Body of pancreas (tissue), 4 donors: ENCODE data around the gene ACAD8. TPM values are rescaled to one million over a fixed set of nuclear protein-coding genes. Genes with fewer than 3 reads are reported as not detected.

Experiments
- ATAC-seq: fragments of 150-250 bp; one replicate; pipeline ENCODE4 v1.9.1; 2016
- DNase-seq, 4 donors: peaks; one replicate each; pipeline ENCODE4 v3.0.0-alpha.2; 2019
- H3K27ac ChIP-seq, 4 donors: fragments of 200-600 bp; sonication (generic); 1 replicate in 3 of 4; 2 replicates in 1 of 4; pipeline versions ENCODE4 v1.5.1 to v1.6.1; 2016 to 2019; ENCODE audit warnings: mild to moderate bottlenecking in 1 of 4, mixed read lengths in 1 of 4, moderate library complexity in 1 of 4
- H3K27me3 ChIP-seq, 2 donors: fragments of 200-600 bp; sonication (generic); one replicate each; pipeline ENCODE4 v1.6.0; 2016; ENCODE audit warnings: mild to moderate bottlenecking in 1 of 2
- H3K36me3 ChIP-seq, 2 donors: fragments of 200-600 bp; sonication (generic); replicated peaks in 1 of 2; 2 replicates each; pipeline ENCODE4 v1.5.1; 2016; ENCODE audit warnings: low read depth in 2 of 2; ENCODE audit not compliant: insufficient read depth in 1 of 2
- H3K4me1 ChIP-seq: fragments of 200-600 bp; sonication (generic); one replicate; pipeline ENCODE4 v1.6.0; 2016
- H3K4me3 ChIP-seq, 2 donors: fragments of 200-600 bp; sonication (generic); 1 replicate in 1 of 2; 2 replicates in 1 of 2; pipeline ENCODE4 v1.5.1; 2016 to 2019
- H3K9me3 ChIP-seq, 3 donors: fragments of 200-600 bp; sonication (generic); 1 replicate in 2 of 3; 2 replicates in 1 of 3; pipeline ENCODE4 v1.5.1; 2016
- POLR2A ChIP-seq, 3 donors: fragments of 450-650 bp; IDR thresholded peaks; one replicate each; pipeline ENCODE4 v1.6.1; 2016; ENCODE audit warnings: antibody characterized with exemption in 3 of 3, mild to moderate bottlenecking in 2 of 3
- WGBS, 2 donors: methylation state at CpG; one replicate each; pipeline ENCODE4 v1.1.5; 2017; 5-methylcytosine and 5-hydroxymethylcytosine counted together
- intact Hi-C: fragments of 100-400 bp; cut with DNase I; formaldehyde crosslinking; loops from one replicate; pipeline ENCODE4 v1.15.1; 2023
- total RNA-seq, 2 donors: library from RNA; depleted of rRNA; stranded (reverse); fragments of >200 nt; gene quantifications; one replicate each; pipeline ENCODE4 v1.1.0, GENCODE V29; 2016
- TF ChIP-seq, protein P1 (sequence below), 7 experiments: fragments of 450-650 bp in 4 of 7; fragments of 200-600 bp in 3 of 7; sonication (generic) in 3 of 7; IDR thresholded peaks; one replicate each; pipeline ENCODE4 v1.5.1; 2016 to 2019; ENCODE audit warnings: antibody characterized with exemption in 7 of 7

The ACAD8 gene
- total RNA-seq, 2 donors from 2014 or later = 30.9 to 39.2 TPM

DNA sequence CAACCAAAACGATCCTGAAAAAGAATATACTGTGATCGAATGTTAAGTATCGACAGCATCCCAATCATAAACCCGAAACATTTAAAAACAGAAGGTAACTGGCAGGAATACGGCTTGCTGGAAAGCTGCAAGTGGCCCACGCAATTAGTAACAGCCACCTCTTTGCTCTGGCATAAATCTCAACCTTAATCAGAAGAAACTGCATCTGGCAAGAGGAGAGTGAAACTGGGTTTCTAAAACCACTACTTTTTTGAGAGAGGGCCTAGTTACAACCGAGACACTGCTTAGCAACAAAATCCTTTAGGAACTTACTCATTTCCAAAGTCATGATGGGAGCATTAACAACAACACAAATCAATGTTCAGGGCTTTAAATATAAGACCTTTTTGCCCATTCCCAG is 37.5 kb upstream of the ACAD8 start:
- intact Hi-C loops = no loop called here
- Histone ChIP-seq H3K4me3 (no peak overlapping the region), H3K4me1 (no peaks in the 10 kb centered on the region), H3K9me3 (no peaks in the 10 kb centered on the region), H3K27ac (no peak overlapping the region), H3K36me3 (peaks cover 0 to 2% of the 10 kb centered on the region in 2 donors), H3K27me3 (no peaks in the 10 kb centered on the region)
- DNase-seq = no peak
- no peak for ATAC-seq
- whole genome bisulfite sequencing, 2 donors = 85 to 90% methylated on average over 7 of the region's 7 CpGs
- TF ChIP-seq, protein P1, sequence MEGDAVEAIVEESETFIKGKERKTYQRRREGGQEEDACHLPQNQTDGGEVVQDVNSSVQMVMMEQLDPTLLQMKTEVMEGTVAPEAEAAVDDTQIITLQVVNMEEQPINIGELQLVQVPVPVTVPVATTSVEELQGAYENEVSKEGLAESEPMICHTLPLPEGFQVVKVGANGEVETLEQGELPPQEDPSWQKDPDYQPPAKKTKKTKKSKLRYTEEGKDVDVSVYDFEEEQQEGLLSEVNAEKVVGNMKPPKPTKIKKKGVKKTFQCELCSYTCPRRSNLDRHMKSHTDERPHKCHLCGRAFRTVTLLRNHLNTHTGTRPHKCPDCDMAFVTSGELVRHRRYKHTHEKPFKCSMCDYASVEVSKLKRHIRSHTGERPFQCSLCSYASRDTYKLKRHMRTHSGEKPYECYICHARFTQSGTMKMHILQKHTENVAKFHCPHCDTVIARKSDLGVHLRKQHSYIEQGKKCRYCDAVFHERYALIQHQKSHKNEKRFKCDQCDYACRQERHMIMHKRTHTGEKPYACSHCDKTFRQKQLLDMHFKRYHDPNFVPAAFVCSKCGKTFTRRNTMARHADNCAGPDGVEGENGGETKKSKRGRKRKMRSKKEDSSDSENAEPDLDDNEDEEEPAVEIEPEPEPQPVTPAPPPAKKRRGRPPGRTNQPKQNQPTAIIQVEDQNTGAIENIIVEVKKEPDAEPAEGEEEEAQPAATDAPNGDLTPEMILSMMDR (IDR thresholded peaks at IDR 0.05) = no peak
- TF ChIP-seq POLR2A (IDR thresholded peaks at IDR 0.05) = no peak

DNA sequence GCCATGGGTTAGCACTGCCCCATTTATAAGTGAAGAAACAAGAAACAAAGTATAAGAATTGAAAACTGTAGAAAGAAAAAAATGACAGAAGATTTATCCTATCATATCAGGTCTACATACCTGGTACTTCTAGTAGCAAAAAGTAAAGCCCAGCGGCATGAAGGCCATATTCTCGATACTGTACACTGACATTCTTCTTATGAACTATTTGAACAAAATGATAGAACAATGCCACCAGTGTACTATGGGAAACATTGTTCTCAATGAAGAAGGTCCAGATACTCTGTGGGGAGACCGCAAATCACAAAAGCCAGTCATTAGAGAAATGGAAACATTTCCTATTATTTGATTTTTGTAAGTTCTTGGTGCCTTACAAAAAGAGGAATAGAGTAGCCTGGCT is 36.6 kb upstream of the ACAD8 start:
- intact Hi-C loops = no loop called here
- 89 to 93% methylated on average over 3 of the region's 3 CpGs for WGBS, 2 donors
- H3K27me3 ChIP-seq = no peaks in the 10 kb centered on the region
- H3K9me3 ChIP-seq = no peaks in the 10 kb centered on the region
- H3K4me1 ChIP-seq = no peaks in the 10 kb centered on the region
- no peak for ATAC-seq
- no peak overlapping the region for H3K4me3 ChIP-seq
- no peak overlapping the region for H3K27ac ChIP-seq
- TF ChIP-seq, protein P1 (IDR thresholded peaks at IDR 0.05) = no peak
- no peak for TF ChIP-seq POLR2A (IDR thresholded peaks at IDR 0.05)
- no peak for DNase-seq
- peaks cover 0 to 2% of the 10 kb centered on the region in 2 donors for H3K36me3 ChIP-seq

DNA sequence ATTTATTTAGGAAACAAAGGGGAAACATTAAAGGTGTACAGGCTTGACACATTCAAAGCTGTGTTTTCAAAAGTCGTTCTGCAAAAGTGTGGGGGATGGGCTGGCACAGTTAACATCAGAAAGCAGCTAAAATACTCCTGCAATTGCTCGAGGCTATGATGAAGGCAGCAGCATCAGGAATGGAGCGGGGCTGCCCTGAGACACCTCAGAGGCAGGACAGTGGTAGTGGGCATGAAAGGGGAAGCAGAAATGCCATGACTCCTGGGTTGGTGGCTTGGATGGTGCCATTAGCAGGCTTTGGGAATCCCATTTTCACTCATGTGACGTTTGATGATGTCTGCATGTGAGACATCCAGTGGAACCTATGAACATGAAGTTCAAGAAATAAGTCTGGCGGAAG is 30.2 kb upstream of the ACAD8 start:
- Histone ChIP-seq H3K4me3 (peak overlapping the region; percentile 88 to 90), H3K9me3 (no peaks in the 10 kb centered on the region), H3K27ac (peak overlapping the region in 1 of 4 donors; percentile 95), H3K27me3 (no peaks in the 10 kb centered on the region), H3K4me1 (peaks cover 29% of the 10 kb centered on the region), H3K36me3 (no peaks in the 10 kb centered on the region)
- ATAC-seq (no peak), DNase-seq (no peak)
- intact Hi-C loops = no loop called here
- 7 to 8% methylated on average over 5 of the region's 5 CpGs for WGBS, 2 donors
- TF ChIP-seq, protein P1 (IDR thresholded peaks at IDR 0.05) = no peak
- no peak for TF ChIP-seq POLR2A (IDR thresholded peaks at IDR 0.05)

DNA sequence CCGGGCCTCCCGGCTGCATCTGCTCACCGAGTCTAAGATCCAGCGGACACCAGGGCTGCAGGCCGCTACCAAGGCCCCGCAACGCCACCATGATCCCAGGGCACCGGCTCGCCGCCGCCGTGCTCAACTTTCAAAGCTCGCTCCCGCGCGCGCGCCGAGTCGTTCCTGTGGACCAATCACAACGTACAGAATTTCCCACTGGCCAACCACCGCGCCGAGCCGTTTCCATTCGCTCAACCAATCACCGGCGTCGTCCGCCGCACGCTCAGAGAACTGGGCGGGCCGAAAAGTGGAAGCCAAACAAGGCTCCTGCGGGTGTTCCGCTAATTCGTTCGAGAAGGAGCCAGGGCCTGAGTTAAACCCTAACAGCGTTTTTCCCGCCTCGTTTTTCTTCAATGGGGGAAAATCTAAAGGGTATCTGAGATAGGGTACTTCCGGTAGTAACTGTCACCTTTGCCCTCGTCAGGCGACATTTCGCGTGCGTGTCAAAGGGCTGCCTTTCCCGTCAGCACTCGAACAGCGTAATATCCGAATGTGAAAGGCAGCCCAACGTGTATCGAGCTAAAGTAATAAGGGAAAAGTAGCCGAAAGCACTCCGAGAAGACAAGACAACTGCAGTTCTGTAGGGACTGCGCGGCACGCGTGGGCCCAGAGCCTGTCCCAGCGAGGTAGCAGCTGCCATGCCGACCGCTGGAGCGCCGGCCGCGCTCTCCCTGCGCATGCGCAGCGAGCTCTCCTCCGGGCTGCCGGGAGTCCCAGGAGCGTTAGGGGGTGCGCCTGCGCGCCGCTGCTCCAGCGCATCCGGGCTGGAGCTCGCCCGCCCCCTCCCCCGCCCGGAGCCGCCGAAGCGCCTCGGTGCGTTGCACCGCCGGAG is 29.3 kb upstream of the ACAD8 start, which contains the start of the genes NCAPD3 and VPS26B:
Gene NCAPD3 (minus strand): TSS at position 132 of the 874 bp plus-strand sequence. CDS start 41 bp downstream, at position 91.
Gene VPS26B (plus strand): TSS at position 836 of the 874 bp plus-strand sequence. CDS start 452 bp downstream, outside the sequence.
- H3K4me3 ChIP-seq = peak within 1 kb of the TSS; percentile 88 to 90
- peaks cover 29% of the 10 kb centered on the region for H3K4me1 ChIP-seq
- ATAC-seq = peak; percentile 94
- DNase-seq = peak; percentile 97
- intact Hi-C loops = no loop called here
- H3K27ac ChIP-seq = peak within 1 kb of the TSS; percentile 89 to 95 (median 94)
- no peaks in the 10 kb centered on the region for H3K27me3 ChIP-seq
- H3K9me3 ChIP-seq = no peaks in the 10 kb centered on the region
- TF ChIP-seq, protein P1 (IDR thresholded peaks at IDR 0.05) = peak in 3 of 7 experiments; percentile 7 to 28 (median 14)
- peak; percentile 96 to 99 (median 99) for TF ChIP-seq POLR2A (IDR thresholded peaks at IDR 0.05)
- H3K36me3 ChIP-seq = no peaks in the 10 kb centered on the region
- WGBS, 2 donors = 1% methylated on average over 19 to 79 of the region's 89 CpGs
